Lung (tissue), 12 donors: Measurements from ENCODE around the gene ZNF385C. TPM values are rescaled to one million over a fixed set of nuclear protein-coding genes. Genes with fewer than 3 reads are reported as not detected.
A peak's percentile ranks its signal among the peaks of the same experiment; 100 is the strongest.

Source experiments
- ATAC-seq: fragments of 200-7000 bp; cut with Tn5 transposase; one replicate; pipeline ENCODE4 v1.9.1; 2020; ENCODE audit warnings: moderate number of reproducible peaks; ENCODE audit not compliant: insufficient read depth, low FRiP score
- DNase-seq, 3 donors: peaks; one replicate each; pipeline ENCODE4 v3.0.0-alpha.2; 2013 to 2017
- H3K27ac ChIP-seq, 2 donors: one replicate each; pipeline ENCODE4 v1.5.1; 2013; ENCODE audit warnings: mild to moderate bottlenecking in 2 of 2, moderate library complexity in 2 of 2, control low read depth in 1 of 2, inconsistent platforms in 1 of 2, low read depth in 1 of 2, low read length in 1 of 2
- H3K27me3 ChIP-seq, 3 donors: one replicate each; pipeline ENCODE4 v1.5.1; 2013; ENCODE audit warnings: low read length in 2 of 3; ENCODE audit not compliant: control insufficient read depth in 3 of 3, insufficient read depth in 3 of 3
- H3K36me3 ChIP-seq, 4 donors: one replicate each; pipeline ENCODE4 v1.5.1; 2013; ENCODE audit warnings: low read length in 4 of 4, mild to moderate bottlenecking in 1 of 4, moderate library complexity in 1 of 4; ENCODE audit not compliant: control insufficient read depth in 4 of 4, insufficient read depth in 4 of 4
- H3K4me1 ChIP-seq, 5 donors: one replicate each; pipeline ENCODE4 v1.5.1; 2013; ENCODE audit warnings: low read length in 5 of 5, mild to moderate bottlenecking in 2 of 5, moderate library complexity in 1 of 5; ENCODE audit not compliant: control insufficient read depth in 5 of 5, insufficient read depth in 5 of 5
- H3K4me3 ChIP-seq: one replicate; pipeline ENCODE4 v1.5.1; 2013; ENCODE audit warnings: mild to moderate bottlenecking, control low read depth, moderate library complexity
- H3K9ac ChIP-seq, 2 donors: one replicate each; pipeline ENCODE4 v1.5.1; 2013; ENCODE audit warnings: low read length in 2 of 2, control low read depth in 1 of 2; ENCODE audit not compliant: insufficient read depth in 1 of 2
- H3K9me3 ChIP-seq, 4 donors: one replicate each; pipeline ENCODE4 v1.5.1; 2013; ENCODE audit warnings: low read length in 3 of 4, mild to moderate bottlenecking in 1 of 4, moderate library complexity in 1 of 4; ENCODE audit not compliant: control insufficient read depth in 4 of 4, insufficient read depth in 3 of 4
- CTCF ChIP-seq: IDR thresholded peaks from 2 replicates; pipeline ENCODE4 v1.5.1; 2012; ENCODE audit warnings: mild to moderate bottlenecking; ENCODE audit errors: control extremely low read depth, extremely low read depth
- WGBS, 2 donors: extraction: QIAGEN DNeasy Blood & Tissue Kit; methylation state at CpG; one replicate each; pipeline ENCODE4 v1.1.7; 2013; 5-methylcytosine and 5-hydroxymethylcytosine counted together
- polyA plus RNA-seq, 2 donors: library from polyadenylated mRNA; stranded (reverse); fragments of 200-250 nt; gene quantifications; one replicate each; pipeline ENCODE4 v1.2.1, GENCODE V29; 2013
- total RNA-seq, 2 donors: library from RNA; depleted of rRNA in 1 of 2; stranded (reverse); fragments of >200 nt in 1 of 2; gene quantifications; one replicate each; pipeline ENCODE4 v1.2.1, GENCODE V29; 2014 to 2021
- donor health status: control.
- donor health status: control.
- donor health status: Bipolar disorder and iron deficiency.
- donor health status: healthy.
- donor health status: DM: yes; HTN: yes; CAD: no.

Gene ZNF385C
- total and polyA plus RNA-seq, 4 donors = 0.14 to 0.57 (median 0.37) TPM

DNA sequence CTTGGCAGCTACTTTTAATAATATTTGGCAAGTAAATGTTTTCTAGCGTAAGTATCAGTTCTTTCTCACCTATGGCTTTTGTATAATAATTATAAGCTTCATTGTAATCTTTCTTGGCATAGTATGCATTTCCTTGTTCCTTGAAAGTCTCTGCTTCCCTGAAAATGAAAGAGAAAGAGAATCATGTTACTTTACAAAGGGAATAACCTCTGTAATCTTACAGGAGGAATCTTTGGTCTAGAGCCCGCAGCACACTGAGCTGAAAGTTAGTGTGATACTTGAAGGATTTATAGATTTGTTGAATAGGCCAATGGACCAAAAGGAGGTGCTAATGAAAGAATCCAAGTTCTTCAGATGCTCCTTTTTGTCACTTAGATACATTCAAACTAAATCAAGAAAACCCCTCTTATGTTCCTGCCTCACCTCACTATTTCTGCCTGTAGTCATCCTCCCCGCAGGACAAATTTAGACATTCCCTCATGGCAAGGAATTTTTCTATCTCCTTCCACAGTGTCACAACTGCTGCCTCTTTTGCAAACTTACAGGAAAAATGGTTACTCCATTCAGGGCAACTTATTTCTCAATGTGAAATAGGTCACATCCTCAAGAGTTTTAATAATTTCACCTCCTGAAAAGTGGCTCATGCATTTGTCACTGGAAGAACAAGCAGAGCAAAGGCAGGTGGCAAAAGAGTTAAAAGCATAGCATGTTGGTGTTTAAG lies 97.7 kb downstream of the ZNF385C start:
- peak overlapping the region in 1 of 2 donors; percentile 38 for H3K27ac ChIP-seq
- H3K9ac ChIP-seq = no peak overlapping the region
- no peaks in the 10 kb centered on the region for H3K9me3 ChIP-seq
- WGBS, 2 donors = 70 to 74% methylated on average over 3 of the region's 3 CpGs
- no peak for TF ChIP-seq CTCF
- H3K36me3 ChIP-seq = peaks cover 30 to 52% (median 47%) of the 10 kb centered on the region in 4 donors
- peaks cover 0 to 5% (median 0%) of the 10 kb centered on the region in 5 donors for H3K4me1 ChIP-seq
- DNase-seq (no peak), ATAC-seq (no peak)
- no peak overlapping the region for H3K4me3 ChIP-seq
- no peaks in the 10 kb centered on the region for H3K27me3 ChIP-seq

- no peak overlapping the region for H3K9ac ChIP-seq
- TF ChIP-seq CTCF = no peak
- WGBS, 2 donors = 37 to 46% methylated on average over 2 of the region's 2 CpGs
- peaks cover 34 to 63% (median 52%) of the 10 kb centered on the region in 4 donors for H3K36me3 ChIP-seq
- no peak for ATAC-seq
- no peaks in the 10 kb centered on the region for H3K27me3 ChIP-seq
- no peak overlapping the region for H3K27ac ChIP-seq
- no peaks in the 10 kb centered on the region for H3K9me3 ChIP-seq
- no peaks in the 10 kb centered on the region for H3K4me1 ChIP-seq
- H3K4me3 ChIP-seq = no peak overlapping the region
- no peak for DNase-seq
These were observed 99.8 kb downstream of the ZNF385C start for GRCh38 chr17:41998497-41998896.

GRCh38 chr17:41996855-41997164 lies 101.5 kb downstream of the ZNF385C start:
- Histone ChIP-seq H3K27me3 (no peaks in the 10 kb centered on the region), H3K4me1 (no peaks in the 10 kb centered on the region), H3K9me3 (no peaks in the 10 kb centered on the region), H3K4me3 (no peak overlapping the region), H3K36me3 (peaks cover 42 to 62% (median 48%) of the 10 kb centered on the region in 4 donors), H3K9ac (no peak overlapping the region), H3K27ac (no peak overlapping the region)
- no peak for ATAC-seq
- DNase-seq = no peak
- TF ChIP-seq CTCF = no peak
- WGBS, 2 donors = 87 to 93% methylated on average over 2 of the region's 2 CpGs

- peaks cover 0 to under 1% (median 0%) of the 10 kb centered on the region in 5 donors for H3K4me1 ChIP-seq
- H3K9me3 ChIP-seq = no peaks in the 10 kb centered on the region
- peaks cover 47 to 68% (median 57%) of the 10 kb centered on the region in 4 donors for H3K36me3 ChIP-seq
- 90 to 94% methylated on average over 3 of the region's 3 CpGs for WGBS, 2 donors
- H3K4me3 ChIP-seq = no peak overlapping the region
- no peak overlapping the region for H3K27ac ChIP-seq
- no peak for ATAC-seq
- no peak for DNase-seq
- H3K27me3 ChIP-seq = no peaks in the 10 kb centered on the region
- no peak overlapping the region for H3K9ac ChIP-seq
- TF ChIP-seq CTCF = no peak
These were observed 105.7 kb downstream of the ZNF385C start for GRCh38 chr17:41992576-41992975.
